Activated CD8-positive, alpha-beta memory T cell treated with anti-CD3 and anti-CD28 coated beads, Interleukin-2, amount 10 ng/mL, durations not matched to agents 7 days and 5 days (primary cell): ENCODE measurements around the gene HSD17B12. TPM values are rescaled to one million over a fixed set of nuclear protein-coding genes. Genes with fewer than 3 reads are reported as not detected.

ENCODE experiments used
- ATAC-seq: fragments of 150-1000 bp; cut with Tn5 transposase; one replicate; pipeline ENCODE4 v1.10.0; 2021; ENCODE audit warnings: moderate library complexity
- CTCF ChIA-PET: fragments of 350-600 bp; sonication (Branson Sonifier 250); formaldehyde crosslinking; loops from one replicate; lab custom pipeline; 2021; ENCODE audit warnings: antibody characterized with exemption; lab: Charles Lee
- DNase-seq: peaks from one replicate; pipeline ENCODE4 v3.0.0-alpha.2; 2020
- H3K27ac Mint-ChIP-seq: one replicate; pipeline ENCODE4 v1.8.0; 2021; ENCODE audit warnings: mild to moderate bottlenecking, mixed read lengths
- H3K27me3 Mint-ChIP-seq: one replicate; pipeline ENCODE4 v1.8.0; 2021; ENCODE audit warnings: mixed read lengths
- H3K36me3 Mint-ChIP-seq: one replicate; pipeline ENCODE4 v1.8.0; 2021; ENCODE audit warnings: mild to moderate bottlenecking, mixed read lengths
- H3K4me1 Mint-ChIP-seq: one replicate; pipeline ENCODE4 v1.8.0; 2021; ENCODE audit warnings: mixed read lengths
- H3K4me3 Mint-ChIP-seq: one replicate; pipeline ENCODE4 v1.8.0; 2021; ENCODE audit warnings: mild to moderate bottlenecking, moderate library complexity, mixed read lengths
- H3K9me3 Mint-ChIP-seq: one replicate; pipeline ENCODE4 v1.8.0; 2022; ENCODE audit warnings: low read depth, mixed read lengths
- total RNA-seq, 2 experiments: library from RNA; stranded (reverse); gene quantifications; one replicate each; pipeline ENCODE4 v1.2.3, GENCODE V29; 2021

The HSD17B12 gene
- total RNA-seq, 2 experiments from 2014 or later, result 26.1 to 30.9 TPM

GRCh38 chr11:43693069-43693468 is 12.5 kb downstream of the HSD17B12 start:
- no peaks in the 10 kb centered on the region for H3K9me3 Mint-ChIP-seq
- H3K36me3 Mint-ChIP-seq, result peaks cover 29% of the 10 kb centered on the region
- H3K27me3 Mint-ChIP-seq, result no peaks in the 10 kb centered on the region
- ATAC-seq (no peak), DNase-seq (no peak)
- H3K4me3 Mint-ChIP-seq, result no peak overlapping the region
- no peak overlapping the region for H3K27ac Mint-ChIP-seq
- peaks cover 6% of the 10 kb centered on the region for H3K4me1 Mint-ChIP-seq
- CTCF ChIA-PET, result no interaction called here

GRCh38 chr11:43693731-43694130 is 13.2 kb downstream of the HSD17B12 start:
- Mint-ChIP-seq H3K27ac (no peak overlapping the region), H3K4me1 (peaks cover 5% of the 10 kb centered on the region), H3K27me3 (no peaks in the 10 kb centered on the region), H3K4me3 (no peak overlapping the region), H3K9me3 (no peaks in the 10 kb centered on the region), H3K36me3 (peaks cover 29% of the 10 kb centered on the region)
- DNase-seq (no peak), ATAC-seq (no peak)
- CTCF ChIA-PET, result no interaction called here

GRCh38 chr11:43694477-43694876 is 13.9 kb downstream of the HSD17B12 start:
- no peaks in the 10 kb centered on the region for H3K9me3 Mint-ChIP-seq
- DNase-seq (no peak), ATAC-seq (no peak)
- no peaks in the 10 kb centered on the region for H3K27me3 Mint-ChIP-seq
- peaks cover 27% of the 10 kb centered on the region for H3K36me3 Mint-ChIP-seq
- peaks cover 2% of the 10 kb centered on the region for H3K4me1 Mint-ChIP-seq
- H3K27ac Mint-ChIP-seq, result no peak overlapping the region
- CTCF ChIA-PET, result no interaction called here
- H3K4me3 Mint-ChIP-seq, result no peak overlapping the region

GRCh38 chr11:43697679-43698078 is 17.1 kb downstream of the HSD17B12 start:
- H3K27me3 Mint-ChIP-seq, result no peaks in the 10 kb centered on the region
- no peak overlapping the region for H3K27ac Mint-ChIP-seq
- no peak overlapping the region for H3K4me3 Mint-ChIP-seq
- CTCF ChIA-PET, result interaction anchor here (0.7 kb wide), 1 partner anchor 11 kb away, joined by 3 read pairs; no protein-coding TSS in a partner anchor
- no peak for DNase-seq
- no peak for ATAC-seq
- H3K4me1 Mint-ChIP-seq, result no peaks in the 10 kb centered on the region
- peaks cover 7% of the 10 kb centered on the region for H3K9me3 Mint-ChIP-seq
- peaks cover 28% of the 10 kb centered on the region for H3K36me3 Mint-ChIP-seq

GRCh38 chr11:43699870-43700269 is 19.3 kb downstream of the HSD17B12 start:
- no peak overlapping the region for H3K27ac Mint-ChIP-seq
- peaks cover 7% of the 10 kb centered on the region for H3K9me3 Mint-ChIP-seq
- ATAC-seq, result no peak
- no peak overlapping the region for H3K4me3 Mint-ChIP-seq
- H3K36me3 Mint-ChIP-seq, result peaks cover 32% of the 10 kb centered on the region
- CTCF ChIA-PET, result no interaction called here
- no peak for DNase-seq
- H3K27me3 Mint-ChIP-seq, result no peaks in the 10 kb centered on the region
- no peaks in the 10 kb centered on the region for H3K4me1 Mint-ChIP-seq

GRCh38 chr11:43706631-43707030 is 26.1 kb downstream of the HSD17B12 start:
- ATAC-seq (no peak), DNase-seq (no peak)
- Mint-ChIP-seq H3K4me3 (no peak overlapping the region), H3K9me3 (no peaks in the 10 kb centered on the region), H3K27me3 (no peaks in the 10 kb centered on the region), H3K27ac (no peak overlapping the region), H3K36me3 (peaks cover 14% of the 10 kb centered on the region), H3K4me1 (no peaks in the 10 kb centered on the region)
- CTCF ChIA-PET, result no interaction called here

GRCh38 chr11:43708776-43709175 is 28.2 kb downstream of the HSD17B12 start:
- H3K27me3 Mint-ChIP-seq, result no peaks in the 10 kb centered on the region
- DNase-seq (no peak), ATAC-seq (no peak)
- H3K27ac Mint-ChIP-seq, result no peak overlapping the region
- H3K9me3 Mint-ChIP-seq, result peaks cover 2% of the 10 kb centered on the region
- H3K36me3 Mint-ChIP-seq, result peaks cover 14% of the 10 kb centered on the region
- peaks cover 2% of the 10 kb centered on the region for H3K4me1 Mint-ChIP-seq
- CTCF ChIA-PET, result no interaction called here
- H3K4me3 Mint-ChIP-seq, result no peak overlapping the region

- Mint-ChIP-seq H3K4me3 (no peak overlapping the region), H3K27ac (no peak overlapping the region), H3K36me3 (peaks cover 12% of the 10 kb centered on the region), H3K4me1 (peaks cover 2% of the 10 kb centered on the region), H3K9me3 (peaks cover 2% of the 10 kb centered on the region), H3K27me3 (no peaks in the 10 kb centered on the region)
- ATAC-seq (no peak), DNase-seq (no peak)
- CTCF ChIA-PET, result no interaction called here
Measured at GRCh38 chr11:43709689-43710088, 29.2 kb downstream of the HSD17B12 start.

GRCh38 chr11:43712676-43713075 is 32.1 kb downstream of the HSD17B12 start:
- ATAC-seq (no peak), DNase-seq (no peak)
- Mint-ChIP-seq H3K9me3 (peaks cover 2% of the 10 kb centered on the region), H3K4me1 (peaks cover 2% of the 10 kb centered on the region), H3K27me3 (no peaks in the 10 kb centered on the region), H3K36me3 (peaks cover 13% of the 10 kb centered on the region), H3K4me3 (no peak overlapping the region), H3K27ac (no peak overlapping the region)
- CTCF ChIA-PET, result no interaction called here

GRCh38 chr11:43718373-43718772 is 37.8 kb downstream of the HSD17B12 start:
- H3K4me3 Mint-ChIP-seq, result no peak overlapping the region
- DNase-seq (no peak), ATAC-seq (no peak)
- peaks cover 2% of the 10 kb centered on the region for H3K9me3 Mint-ChIP-seq
- H3K27me3 Mint-ChIP-seq, result no peaks in the 10 kb centered on the region
- H3K27ac Mint-ChIP-seq, result no peak overlapping the region
- H3K4me1 Mint-ChIP-seq, result peaks cover 2% of the 10 kb centered on the region
- peaks cover 24% of the 10 kb centered on the region for H3K36me3 Mint-ChIP-seq
- CTCF ChIA-PET, result no interaction called here

GRCh38 chr11:43723617-43724016 is 43.1 kb downstream of the HSD17B12 start:
- H3K4me1 Mint-ChIP-seq, result no peaks in the 10 kb centered on the region
- DNase-seq, result no peak
- peaks cover 2% of the 10 kb centered on the region for H3K9me3 Mint-ChIP-seq
- peaks cover 18% of the 10 kb centered on the region for H3K36me3 Mint-ChIP-seq
- no peak overlapping the region for H3K4me3 Mint-ChIP-seq
- no peaks in the 10 kb centered on the region for H3K27me3 Mint-ChIP-seq
- no peak overlapping the region for H3K27ac Mint-ChIP-seq
- ATAC-seq, result no peak
- CTCF ChIA-PET, result interaction anchor here (1.9 kb wide), 1 partner anchor 14 kb away, joined by 4 read pairs; no protein-coding TSS in a partner anchor

GRCh38 chr11:43732225-43732624 is 51.7 kb downstream of the HSD17B12 start:
- Mint-ChIP-seq H3K4me3 (no peak overlapping the region), H3K4me1 (peaks cover 10% of the 10 kb centered on the region), H3K27ac (no peak overlapping the region), H3K36me3 (peaks cover 22% of the 10 kb centered on the region), H3K27me3 (no peaks in the 10 kb centered on the region), H3K9me3 (peaks cover 6% of the 10 kb centered on the region)
- CTCF ChIA-PET, result no interaction called here
- DNase-seq (no peak), ATAC-seq (no peak)

- Mint-ChIP-seq H3K9me3 (peaks cover 6% of the 10 kb centered on the region), H3K36me3 (peaks cover 24% of the 10 kb centered on the region), H3K4me1 (peaks cover 10% of the 10 kb centered on the region), H3K4me3 (no peak overlapping the region), H3K27ac (no peak overlapping the region), H3K27me3 (no peaks in the 10 kb centered on the region)
- DNase-seq (no peak), ATAC-seq (no peak)
- CTCF ChIA-PET, result no interaction called here
Measured at GRCh38 chr11:43734256-43734655, 53.7 kb downstream of the HSD17B12 start.

- H3K36me3 Mint-ChIP-seq, result peaks cover 28% of the 10 kb centered on the region
- ATAC-seq (no peak), DNase-seq (no peak)
- peaks cover 6% of the 10 kb centered on the region for H3K9me3 Mint-ChIP-seq
- no peaks in the 10 kb centered on the region for H3K27me3 Mint-ChIP-seq
- CTCF ChIA-PET, result interaction anchor here (0.6 kb wide), 1 partner anchor 119 kb away, joined by 3 read pairs; no protein-coding TSS in a partner anchor
- no peak overlapping the region for H3K27ac Mint-ChIP-seq
- no peak overlapping the region for H3K4me3 Mint-ChIP-seq
- peaks cover 10% of the 10 kb centered on the region for H3K4me1 Mint-ChIP-seq
Measured at GRCh38 chr11:43735115-43735514, 54.6 kb downstream of the HSD17B12 start.

GRCh38 chr11:43735961-43736360 is 55.4 kb downstream of the HSD17B12 start:
- CTCF ChIA-PET, result interaction anchor here (0.6 kb wide), 1 partner anchor 120 kb away, joined by 3 read pairs; no protein-coding TSS in a partner anchor
- DNase-seq (no peak), ATAC-seq (no peak)
- Mint-ChIP-seq H3K4me1 (peaks cover 10% of the 10 kb centered on the region), H3K27ac (no peak overlapping the region), H3K27me3 (no peaks in the 10 kb centered on the region), H3K36me3 (peaks cover 31% of the 10 kb centered on the region), H3K9me3 (peaks cover 6% of the 10 kb centered on the region), H3K4me3 (no peak overlapping the region)
